Thoracic aorta (tissue), 2 donors: Measurements from ENCODE around the gene ODAD2. TPM values are rescaled to one million over a fixed set of nuclear protein-coding genes. Genes with fewer than 3 reads are reported as not detected.

Experiments
- ATAC-seq: fragments of 150-250 bp; one replicate; pipeline ENCODE4 v1.8.0; 2017; ENCODE audit warnings: low read depth; ENCODE audit not compliant: insufficient number of reproducible peaks, low FRiP score
- DNase-seq: peaks from one replicate; pipeline ENCODE4 v3.0.0-alpha.2; 2020; ENCODE audit warnings: low spot score
- H3K27ac ChIP-seq, 2 donors: fragments of 200-600 bp; sonication (generic); 1 replicate in 1 of 2; 2 replicates in 1 of 2; pipeline ENCODE4 v1.5.1; 2016; ENCODE audit warnings: mild to moderate bottlenecking in 2 of 2, moderate library complexity in 2 of 2
- H3K27me3 ChIP-seq: fragments of 200-600 bp; sonication (generic); replicated peaks from 2 replicates; pipeline ENCODE4 v1.6.0; 2016; ENCODE audit warnings: mild to moderate bottlenecking; ENCODE audit not compliant: insufficient read depth
- H3K36me3 ChIP-seq: fragments of 200-600 bp; sonication (generic); one replicate; pipeline ENCODE4 v1.5.1; 2016
- H3K4me1 ChIP-seq, 2 donors: fragments of 200-600 bp; sonication (generic); 1 replicate in 1 of 2; 2 replicates in 1 of 2; pipeline versions ENCODE4 v1.5.1 to v1.6.0; 2016; ENCODE audit warnings: low read depth in 2 of 2, mild to moderate bottlenecking in 1 of 2; ENCODE audit not compliant: control insufficient read depth in 1 of 2
- H3K4me3 ChIP-seq: fragments of 200-600 bp; sonication (generic); 2 replicates; pipeline ENCODE4 v1.5.1; 2016; ENCODE audit warnings: mild to moderate bottlenecking
- H3K9me3 ChIP-seq: fragments of 200-600 bp; sonication (generic); 2 replicates; pipeline ENCODE4 v1.5.1; 2016
- CTCF ChIP-seq: fragments of 200-600 bp; sonication (generic); IDR thresholded peaks from one replicate; pipeline ENCODE4 v1.5.1; 2019; ENCODE audit warnings: antibody characterized with exemption
- total RNA-seq, 2 donors: library from RNA; depleted of rRNA; stranded (reverse); fragments of >200 nt; gene quantifications; one replicate each; pipeline versions ENCODE4 v1.1.0 to v1.2.3, GENCODE V29; 2016

The ODAD2 gene
- total RNA-seq, 2 donors from 2014 or later, result 0.54 to 4.3 TPM

- no peaks in the 10 kb centered on the region for H3K9me3 ChIP-seq
- no peak overlapping the region for H3K4me3 ChIP-seq
- ATAC-seq (no peak), DNase-seq (no peak)
- TF ChIP-seq CTCF, result no peak
- H3K36me3 ChIP-seq, result no peaks in the 10 kb centered on the region
- H3K4me1 ChIP-seq, result peaks cover 0 to 16% of the 10 kb centered on the region in 2 donors
- H3K27ac ChIP-seq, result no peak overlapping the region
- H3K27me3 ChIP-seq, result no peaks in the 10 kb centered on the region
Observed at GRCh38 chr10:27779462-27780015, 219.3 kb downstream of the ODAD2 start.

GRCh38 chr10:27774831-27775230, 224.0 kb downstream of the ODAD2 start:
- Histone ChIP-seq H3K4me1 (peaks cover 0 to 5% of the 10 kb centered on the region in 2 donors), H3K9me3 (no peaks in the 10 kb centered on the region), H3K27me3 (no peaks in the 10 kb centered on the region), H3K36me3 (no peaks in the 10 kb centered on the region), H3K4me3 (no peak overlapping the region), H3K27ac (no peak overlapping the region)
- no peak for TF ChIP-seq CTCF
- DNase-seq (no peak), ATAC-seq (no peak)

- peaks cover 0 to 5% of the 10 kb centered on the region in 2 donors for H3K4me1 ChIP-seq
- H3K9me3 ChIP-seq, result no peaks in the 10 kb centered on the region
- no peak for TF ChIP-seq CTCF
Observed at GRCh38 chr10:27771231-27771630, 227.6 kb downstream of the ODAD2 start.

DNA sequence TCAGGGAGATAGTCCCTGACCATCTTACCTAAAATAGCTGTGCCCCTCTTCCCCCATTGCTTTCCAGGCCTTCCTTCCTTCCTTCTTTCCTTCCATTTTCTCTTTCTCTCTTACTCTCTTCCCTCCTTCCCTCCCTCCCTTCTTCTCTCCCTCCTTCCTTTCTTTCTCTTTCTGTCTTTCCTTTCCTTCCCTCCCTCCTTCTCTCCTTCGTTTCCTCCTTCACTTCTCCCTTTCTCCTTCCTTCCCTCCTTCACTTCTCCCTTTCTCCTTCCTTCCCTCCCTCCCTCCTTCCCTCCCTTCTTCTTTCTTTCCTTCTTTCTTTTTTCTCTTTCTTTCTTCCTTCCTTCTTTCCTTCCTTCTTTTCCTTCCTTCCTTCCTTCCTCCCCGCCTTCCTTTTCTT, 228.7 kb downstream of the ODAD2 start:
- ATAC-seq (no peak), DNase-seq (no peak)
- Histone ChIP-seq H3K27ac (no peak overlapping the region), H3K4me3 (no peak overlapping the region), H3K27me3 (no peaks in the 10 kb centered on the region), H3K4me1 (peaks cover 0 to 5% of the 10 kb centered on the region in 2 donors), H3K9me3 (no peaks in the 10 kb centered on the region), H3K36me3 (no peaks in the 10 kb centered on the region)
- no peak for TF ChIP-seq CTCF

More at GRCh38 chr10:27771231-27771630, 227.6 kb downstream of the ODAD2 start:
- H3K36me3 ChIP-seq, result no peaks in the 10 kb centered on the region
- no peak overlapping the region for H3K27ac ChIP-seq
- DNase-seq (no peak), ATAC-seq (no peak)
- H3K27me3 ChIP-seq, result no peaks in the 10 kb centered on the region
- no peak overlapping the region for H3K4me3 ChIP-seq
